GM12878 (cell line): ENCODE data around the gene NME7. TPM values are rescaled to one million over a fixed set of nuclear protein-coding genes. Genes with fewer than 3 reads are reported as not detected.

Source experiments
- ATAC-seq: fragments of 200-7000 bp; cut with Tn5 transposase; 3 replicates; pipeline ENCODE4 v1.9.1; 2020; ENCODE audit warnings: mild to moderate bottlenecking, moderate library complexity
- BruUV-seq: library from RNA; stranded (reverse); fragments of 400-500 nt; replicated peaks from 2 replicates; lab custom pipeline; 2021; lab: Mats Ljungman, UMichigan
- CTCF ChIA-PET: fragments of 300-600 bp; sonication (Branson Sonifier 250); formaldehyde crosslinking; extraction: SDS; loops from one replicate; lab custom pipeline; 2021; ENCODE audit warnings: inconsistent platforms; lab: Yijun Ruan, JAX
- POLR2A ChIA-PET: fragments of 350-600 bp; formaldehyde crosslinking; extraction: SDS; loops from one replicate; lab custom pipeline; 2021; ENCODE audit warnings: inconsistent platforms; lab: Charles Lee
- RAD21 ChIA-PET: fragments of 300-600 bp; sonication (Branson Sonifier 250); formaldehyde crosslinking; loops from one replicate; lab custom pipeline; 2023; ENCODE audit warnings: antibody characterized with exemption; ENCODE audit not compliant: unreplicated experiment; lab: Charles Lee
- SMC1A ChIA-PET: fragments of 300-600 bp; sonication (Branson Sonifier 250); formaldehyde crosslinking; loops from one replicate; lab custom pipeline; 2023; ENCODE audit not compliant: unreplicated experiment, uncharacterized antibody; lab: Charles Lee
- DNase-seq: peaks from one replicate; pipeline ENCODE4 v3.0.0-alpha.2; 2011; ENCODE audit warnings: low read depth, low spot score
- FAIRE-seq: peaks from 3 replicates; lab custom pipeline; 2011; peaks lifted over from hg19 to GRCh38; lab: Jason Lieb, UNC
- H2AFZ ChIP-seq: 2 replicates; pipeline ENCODE4 v1.6.0; 2011; ENCODE audit warnings: low read depth, low read length, control low read depth; ENCODE audit not compliant: control insufficient read depth
- H3K27ac ChIP-seq: 2 replicates; pipeline ENCODE4 v1.5.1; 2011; ENCODE audit warnings: control low read depth; ENCODE audit not compliant: control insufficient read depth, insufficient read depth
- H3K27me3 ChIP-seq, 2 experiments: replicated peaks in 1 of 2; 2 replicates each; pipeline versions ENCODE4 v1.6.0 to v1.6.1; 2011; ENCODE audit warnings: low read length in 1 of 2; ENCODE audit not compliant: control insufficient read depth in 2 of 2, insufficient read depth in 2 of 2
- H3K36me3 ChIP-seq, 2 experiments: 2 replicates each; pipeline ENCODE4 v1.5.1; 2011; ENCODE audit warnings: low read length in 1 of 2; ENCODE audit not compliant: control insufficient read depth in 2 of 2, insufficient read depth in 2 of 2
- H3K4me1 ChIP-seq: 2 replicates; pipeline ENCODE4 v1.6.1; 2011; ENCODE audit warnings: mild to moderate bottlenecking, low read length, moderate library complexity, mixed read lengths; ENCODE audit not compliant: control insufficient read depth, insufficient read depth
- H3K4me2 ChIP-seq: 2 replicates; pipeline ENCODE4 v1.6.0; 2011; ENCODE audit warnings: control low read depth; ENCODE audit not compliant: control insufficient read depth, insufficient read depth
- H3K4me3 ChIP-seq: fragments of 200-600 bp; sonication (generic); 2 replicates; pipeline ENCODE4 v1.5.1; 2016
- H3K79me2 ChIP-seq: 2 replicates; pipeline ENCODE4 v1.6.0; 2011; ENCODE audit warnings: low read length; ENCODE audit not compliant: control insufficient read depth, insufficient read depth
- H3K9ac ChIP-seq: 2 replicates; pipeline ENCODE4 v1.8.0; 2011; ENCODE audit warnings: low read length, control low read depth, mixed read lengths; ENCODE audit not compliant: control insufficient read depth, insufficient read depth
- H3K9me3 ChIP-seq: replicated peaks from 3 replicates; pipeline ENCODE4 v1.5.1; 2011; ENCODE audit warnings: mild to moderate bottlenecking, low read length; ENCODE audit not compliant: control insufficient read depth, insufficient read depth
- H4K20me1 ChIP-seq: 2 replicates; pipeline ENCODE4 v1.6.0; 2011; ENCODE audit not compliant: control insufficient read depth, insufficient read depth
- ATF3 ChIP-seq: IDR thresholded peaks from 2 replicates; pipeline ENCODE4 v1.6.1; 2011; ENCODE audit warnings: low read depth, mild to moderate bottlenecking, low read length, moderate library complexity, borderline replicate concordance; ENCODE audit errors: extremely low read depth
- BCL11A ChIP-seq: IDR thresholded peaks from 2 replicates; pipeline ENCODE4 v1.6.1; 2011; ENCODE audit warnings: low read depth, low read length
- BHLHE40 ChIP-seq, 2 experiments: fragments of 450-650 bp in 1 of 2; IDR thresholded peaks; 2 replicates each; pipeline ENCODE4 v1.6.1; 2011 to 2017; ENCODE audit warnings: low read depth in 2 of 2, borderline replicate concordance in 1 of 2, improper control_type of control experiment in 1 of 2, low read length in 1 of 2, mild to moderate bottlenecking in 1 of 2
- CHD2 ChIP-seq: IDR thresholded peaks from 2 replicates; pipeline ENCODE4 v1.6.1; 2011; ENCODE audit warnings: low read depth, low read length, improper control_type of control experiment, borderline replicate concordance
- DPF2 ChIP-seq: fragments of 450-650 bp; IDR thresholded peaks from 2 replicates; pipeline ENCODE4 v1.6.1; 2017; ENCODE audit warnings: mild to moderate bottlenecking
- HSF1 ChIP-seq: fragments of 150-350 bp; IDR thresholded peaks from 2 replicates; pipeline ENCODE4 v1.6.1; 2014; ENCODE audit warnings: mild to moderate bottlenecking, low read depth, low read length
- JUND ChIP-seq: IDR thresholded peaks from 2 replicates; pipeline ENCODE4 v1.6.1; 2012; ENCODE audit warnings: low read depth, mild to moderate bottlenecking, low read length, improper control_type of control experiment, moderate library complexity
- KAT2A ChIP-seq: conservative IDR thresholded peaks from 2 replicates; pipeline ENCODE4 v1.6.1; 2011; ENCODE audit warnings: low read depth, low read length; ENCODE audit not compliant: control insufficient read depth
- MLLT1 ChIP-seq: fragments of 450-650 bp; IDR thresholded peaks from 2 replicates; pipeline ENCODE4 v1.6.1; 2016; ENCODE audit warnings: mild to moderate bottlenecking
- NBN ChIP-seq: fragments of 450-650 bp; IDR thresholded peaks from 2 replicates; pipeline ENCODE4 v1.6.1; 2016
- NFYB ChIP-seq: IDR thresholded peaks from 2 replicates; pipeline ENCODE4 v1.6.1; 2011; ENCODE audit warnings: low read depth, mild to moderate bottlenecking, low read length, improper control_type of control experiment, moderate library complexity; ENCODE audit not compliant: insufficient read depth
- NRF1 ChIP-seq: conservative IDR thresholded peaks from 2 replicates; pipeline ENCODE4 v1.6.1; 2011; ENCODE audit warnings: mild to moderate bottlenecking, low read depth, low read length, improper control_type of control experiment
- POLR2AphosphoS5 ChIP-seq: IDR thresholded peaks from 2 replicates; pipeline ENCODE4 v1.6.1; 2011; ENCODE audit warnings: mild to moderate bottlenecking, low read length, inconsistent platforms
- SREBF2 ChIP-seq: IDR thresholded peaks from 2 replicates; pipeline ENCODE4 v1.6.1; 2012; ENCODE audit warnings: mild to moderate bottlenecking, low read length
- SRF ChIP-seq, 2 experiments: IDR thresholded peaks; 2 replicates each; pipeline ENCODE4 v1.6.1; 2011; ENCODE audit warnings: low read depth in 2 of 2, low read length in 2 of 2, mild to moderate bottlenecking in 1 of 2, moderate library complexity in 1 of 2
- YY1 ChIP-seq: IDR thresholded peaks from 2 replicates; pipeline ENCODE4 v1.6.1; 2011; ENCODE audit warnings: low read depth, mild to moderate bottlenecking, low read length
- ZNF217 ChIP-seq: fragments of 450-650 bp; IDR thresholded peaks from 2 replicates; pipeline ENCODE4 v1.6.1; 2017; ENCODE audit warnings: antibody characterized with exemption, mild to moderate bottlenecking
- WGBS: methylation state at CpG from one replicate; pipeline ENCODE4 v1.1.6; 2016; ENCODE audit warnings: low lambda C conversion rate; ENCODE audit not compliant: insufficient replicate concordance, insufficient coverage; ENCODE audit errors: missing lambda C conversion rate; 5-methylcytosine and 5-hydroxymethylcytosine counted together
- in situ Hi-C: fragments of 300-500 bp; cut with MboI; formaldehyde crosslinking; loops from 9 replicates; pipeline ENCODE4 v1.14.3; 2018; ENCODE audit warnings: mixed read lengths
- intact Hi-C: fragments of 100-400 bp; cut with micrococcal nuclease; formaldehyde crosslinking; loops from one replicate; pipeline ENCODE4 v1.14.2; 2022; ENCODE audit not compliant: unreplicated experiment
- polyA plus RNA-seq, 11 experiments: library from polyadenylated mRNA; depleted of rRNA in 4 of 11; unstranded in 6 of 11; stranded (reverse) in 5 of 11; fragments of >200 nt; fragmentation: Nextera tagmentation in 4 of 11; fragmentation: Illumina TruSeq in 1 of 11; extraction: Ambion mirVana in 4 of 11; extraction: Trizol in 1 of 11; gene quantifications; 1 replicate in 1 of 11; 2 replicates in 10 of 11; pipeline versions ENCODE4 v1.2.1 to v1.2.3, GENCODE V29; 2011 to 2016; ENCODE audit warnings: inconsistent platforms in 2 of 11, missing spikeins in 2 of 11, low read depth in 1 of 11
- total RNA-seq, 4 experiments: library from RNA; depleted of rRNA in 3 of 4; stranded (reverse); fragments of >200 nt in 3 of 4; fragmentation: Illumina TruSeq in 1 of 4; extraction: Trizol in 1 of 4; gene quantifications; 2 replicates each; pipeline versions ENCODE4 v1.2.1 to v1.2.3, GENCODE V29; 2013 to 2021
- TF ChIP-seq, protein P1 (sequence below): IDR thresholded peaks from 2 replicates; pipeline ENCODE4 v1.6.1; 2012; ENCODE audit warnings: low read depth, low read length, improper control_type of control experiment
- TF ChIP-seq, protein P2 (sequence below): fragments of 450-650 bp; conservative IDR thresholded peaks from 2 replicates; pipeline ENCODE4 v1.6.1; 2017; ENCODE audit warnings: mild to moderate bottlenecking, moderate library complexity

Gene NME7
- total and polyA plus RNA-seq, 10 of the 15 experiments (the other 5 are each of a cell fraction or from before 2014, with no cell fraction given) = 1.5 to 15.6 (median 7.2) TPM

DNA sequence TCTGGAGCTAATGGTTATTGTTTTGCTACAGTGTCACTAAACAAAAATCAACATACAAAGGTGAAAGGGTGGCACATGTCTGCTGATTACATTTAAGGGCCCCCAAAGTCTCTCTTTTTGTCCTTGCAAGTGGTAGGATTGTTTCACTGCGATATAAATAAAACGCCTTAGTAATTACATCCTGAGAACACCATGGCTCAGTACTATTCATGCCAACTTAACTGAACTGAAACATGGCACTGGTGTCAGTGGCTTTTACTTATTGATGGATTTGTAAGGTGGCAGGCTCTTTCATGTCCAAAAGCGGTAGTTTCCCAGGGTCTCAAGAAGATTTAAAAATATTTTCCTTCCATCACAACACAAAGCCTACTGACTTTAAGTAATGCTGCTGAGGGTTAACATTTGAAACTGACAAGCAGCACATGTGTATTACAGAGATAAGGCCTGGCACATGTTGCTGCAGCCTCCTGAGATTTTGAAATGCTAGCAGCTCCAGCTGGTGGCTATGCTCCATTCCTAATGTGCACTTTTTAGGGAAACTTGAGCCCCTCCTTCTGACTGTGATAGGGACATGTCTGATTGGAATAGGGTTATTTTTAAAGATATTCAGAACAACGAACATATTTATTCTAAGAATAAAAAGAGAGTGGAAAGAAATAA, 174.3 kb downstream of the NME7 start:
- no peak for FAIRE-seq
- POLR2A ChIA-PET = no interaction called here
- CTCF ChIA-PET = no interaction called here

More for the DNA sequence above, 174.3 kb downstream of the NME7 start:
- H3K4me3 ChIP-seq = no peak overlapping the region
- ChIA-PET SMC1A (interaction anchor here (1.2 kb wide), 1 partner anchor 15 kb away, joined by 5 read pairs; no protein-coding TSS in a partner anchor), RAD21 (no interaction called here)
- no peak overlapping the region for H3K4me2 ChIP-seq
- DNase-seq (no peak), ATAC-seq (no peak)
- no peaks in the 10 kb centered on the region for H3K9me3 ChIP-seq
- H4K20me1 ChIP-seq = no peaks in the 10 kb centered on the region
- in situ Hi-C loops (no loop called here), intact Hi-C loops (no loop called here)
- no peaks in the 10 kb centered on the region for H3K27me3 ChIP-seq
- no peak for TF ChIP-seq CHD2
- TF ChIP-seq, protein P1, sequence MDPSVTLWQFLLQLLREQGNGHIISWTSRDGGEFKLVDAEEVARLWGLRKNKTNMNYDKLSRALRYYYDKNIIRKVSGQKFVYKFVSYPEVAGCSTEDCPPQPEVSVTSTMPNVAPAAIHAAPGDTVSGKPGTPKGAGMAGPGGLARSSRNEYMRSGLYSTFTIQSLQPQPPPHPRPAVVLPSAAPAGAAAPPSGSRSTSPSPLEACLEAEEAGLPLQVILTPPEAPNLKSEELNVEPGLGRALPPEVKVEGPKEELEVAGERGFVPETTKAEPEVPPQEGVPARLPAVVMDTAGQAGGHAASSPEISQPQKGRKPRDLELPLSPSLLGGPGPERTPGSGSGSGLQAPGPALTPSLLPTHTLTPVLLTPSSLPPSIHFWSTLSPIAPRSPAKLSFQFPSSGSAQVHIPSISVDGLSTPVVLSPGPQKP = no peak
- TF ChIP-seq, protein P2, sequence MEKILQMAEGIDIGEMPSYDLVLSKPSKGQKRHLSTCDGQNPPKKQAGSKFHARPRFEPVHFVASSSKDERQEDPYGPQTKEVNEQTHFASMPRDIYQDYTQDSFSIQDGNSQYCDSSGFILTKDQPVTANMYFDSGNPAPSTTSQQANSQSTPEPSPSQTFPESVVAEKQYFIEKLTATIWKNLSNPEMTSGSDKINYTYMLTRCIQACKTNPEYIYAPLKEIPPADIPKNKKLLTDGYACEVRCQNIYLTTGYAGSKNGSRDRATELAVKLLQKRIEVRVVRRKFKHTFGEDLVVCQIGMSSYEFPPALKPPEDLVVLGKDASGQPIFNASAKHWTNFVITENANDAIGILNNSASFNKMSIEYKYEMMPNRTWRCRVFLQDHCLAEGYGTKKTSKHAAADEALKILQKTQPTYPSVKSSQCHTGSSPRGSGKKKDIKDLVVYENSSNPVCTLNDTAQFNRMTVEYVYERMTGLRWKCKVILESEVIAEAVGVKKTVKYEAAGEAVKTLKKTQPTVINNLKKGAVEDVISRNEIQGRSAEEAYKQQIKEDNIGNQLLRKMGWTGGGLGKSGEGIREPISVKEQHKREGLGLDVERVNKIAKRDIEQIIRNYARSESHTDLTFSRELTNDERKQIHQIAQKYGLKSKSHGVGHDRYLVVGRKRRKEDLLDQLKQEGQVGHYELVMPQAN = no peak
- no peak for TF ChIP-seq YY1
- TF ChIP-seq SRF (IDR thresholded peaks at IDR 0.05; ENCODE audit: low read depth in 2 of 2, low read length in 2 of 2) = no peak
- TF ChIP-seq ZNF217 = no peak
- no peak for TF ChIP-seq KAT2A
- TF ChIP-seq POLR2AphosphoS5 = no peak
- no peak for TF ChIP-seq MLLT1
- TF ChIP-seq ATF3 = no peak
- no peak for TF ChIP-seq DPF2
- TF ChIP-seq BHLHE40 (IDR thresholded peaks at IDR 0.05; ENCODE audit: borderline replicate concordance in 1 of 2, low read depth in 2 of 2, low read length in 1 of 2) = no peak
- no peak for TF ChIP-seq BCL11A
- TF ChIP-seq HSF1 = no peak
- no peak for TF ChIP-seq NFYB
- TF ChIP-seq NRF1 = no peak
- no peak for TF ChIP-seq JUND
- no peak for TF ChIP-seq SREBF2
- no peak for TF ChIP-seq NBN
- no TSS peak for BruUV-seq
- H2AFZ ChIP-seq = no peak overlapping the region
- H3K36me3 ChIP-seq = no peaks in the 10 kb centered on the region
- no peaks in the 10 kb centered on the region for H3K4me1 ChIP-seq
- no peak overlapping the region for H3K9ac ChIP-seq
- 70% methylated on average over 4 of the region's 4 CpGs for WGBS
- no peak overlapping the region for H3K27ac ChIP-seq
- no peaks in the 10 kb centered on the region for H3K79me2 ChIP-seq
